Left colon (tissue), 2 donors: ENCODE data around the gene UBE2F. TPM values are rescaled to one million over a fixed set of nuclear protein-coding genes. Genes with fewer than 3 reads are reported as not detected.
"Not testable (repeated sequence)": the region's sequence is repeated elsewhere in the genome, so short reads cannot be mapped to it uniquely, and the experiment has no call there.

Experiments
- ATAC-seq: fragments of 200-7000 bp; cut with Tn5 transposase; one replicate; pipeline ENCODE4 v1.9.1; 2020; ENCODE audit warnings: mild to moderate bottlenecking, moderate library complexity
- DNase-seq, 2 donors: peaks; one replicate each; pipeline ENCODE4 v3.0.0-alpha.2; 2020
- intact Hi-C, 2 donors: fragments of 100-400 bp; cut with DNase I in 1 of 2; cut with micrococcal nuclease in 1 of 2; formaldehyde crosslinking; loops; one replicate each; pipeline versions ENCODE4 v1.11.2 to v1.14.0; 2022; cut with DNase I, micrococcal nuclease
- total RNA-seq, 2 donors: library from RNA; stranded (reverse); fragmentation: NEBNext Ultra II Directional; extraction: Animal tissue kit (Norgen Biotek cat#: 25700); gene quantifications; one replicate each; pipeline ENCODE4 v1.2.1, GENCODE V29; 2021
- donor health status: DM: no; HTN: no; CAD: no.
- donor health status: DM: yes; HTN: yes; CAD: no.

Gene UBE2F
- total RNA-seq, 2 donors from 2014 or later, result 50.8 to 52.9 TPM

GRCh38 chr2:237941239-237941638, 25.6 kb upstream of the UBE2F start:
- intact Hi-C loops, result no loop called here
- ATAC-seq, result no peak

GRCh38 chr2:237942513-237942899, 24.3 kb upstream of the UBE2F start:
- intact Hi-C loops, result no loop called here
- DNase-seq (no peak), ATAC-seq (no peak)

More at GRCh38 chr2:237941239-237941638, 25.6 kb upstream of the UBE2F start:
- DNase-seq, result no peak

GRCh38 chr2:237943395-237944094, 23.3 kb upstream of the UBE2F start:
- DNase-seq (no peak), ATAC-seq (no peak)
- intact Hi-C loops, result no loop called here

GRCh38 chr2:237944302-237944701, 22.5 kb upstream of the UBE2F start:
- intact Hi-C loops, result no loop called here
- no peak for ATAC-seq
- DNase-seq, result no peak

GRCh38 chr2:237946423-237946822, 20.4 kb upstream of the UBE2F start:
- no peak for DNase-seq
- ATAC-seq, result no peak
- intact Hi-C loops, result no loop called here

GRCh38 chr2:237951354-237951753, 15.5 kb upstream of the UBE2F start:
- ATAC-seq, DNase-seq, intact Hi-C loops: not testable (repeated sequence)

GRCh38 chr2:237951878-237952277, 14.9 kb upstream of the UBE2F start:
- intact Hi-C loops, result no loop called here
- DNase-seq (no peak), ATAC-seq (no peak)

- intact Hi-C loops, result no loop called here
- DNase-seq (no peak), ATAC-seq (no peak)
Measured at GRCh38 chr2:237952851-237953250, 14.0 kb upstream of the UBE2F start.

- ATAC-seq (no peak), DNase-seq (no peak)
- intact Hi-C loops, result no loop called here
Measured at GRCh38 chr2:237955640-237956401, 11.0 kb upstream of the UBE2F start.

GRCh38 chr2:237956402-237956736, 10.4 kb upstream of the UBE2F start:
- DNase-seq (no peak), ATAC-seq (no peak)
- intact Hi-C loops, result no loop called here

GRCh38 chr2:237961637-237962036, 5.2 kb upstream of the UBE2F start:
- ATAC-seq, result no peak
- intact Hi-C loops, result no loop called here

GRCh38 chr2:237962432-237963084, 4.3 kb upstream of the UBE2F start:
- intact Hi-C loops, result no loop called here
- ATAC-seq (no peak), DNase-seq (no peak)

More at GRCh38 chr2:237961637-237962036, 5.2 kb upstream of the UBE2F start:
- DNase-seq, result no peak

- intact Hi-C loops, DNase-seq: not testable (repeated sequence)
Measured at GRCh38 chr2:237963490-237963991, 3.3 kb upstream of the UBE2F start.

GRCh38 chr2:237964194-237964577, 2.6 kb upstream of the UBE2F start:
- intact Hi-C loops, result no loop called here
- ATAC-seq (no peak), DNase-seq (no peak)

More at GRCh38 chr2:237963490-237963991, 3.3 kb upstream of the UBE2F start:
- ATAC-seq, result not testable (repeated sequence)

- peak; percentile 63 for ATAC-seq
- intact Hi-C loops, result no loop called here
- DNase-seq, result peak; percentile 47 to 64
Measured at GRCh38 chr2:237964578-237965404, 2.0 kb upstream of the UBE2F start.

GRCh38 chr2:237965844-237966243, 970 bp upstream of the UBE2F start:
- intact Hi-C loops, DNase-seq, ATAC-seq: not testable (repeated sequence)

- intact Hi-C loops, result no loop called here
- peak; percentile 48 for ATAC-seq
- DNase-seq, result no peak
Measured at GRCh38 chr2:237966250-237966564, 607 bp upstream of the UBE2F start.

- intact Hi-C loops, result no loop called here
- DNase-seq, result peak; percentile 30 to 51
- ATAC-seq, result peak; percentile 8
Measured at GRCh38 chr2:237967463-237967951, 693 bp downstream of the UBE2F start.
